DOHH2 (cell line): ENCODE data around the gene COMMD8.

ENCODE experiments used
- EZH2phosphoT487 ChIP-seq: fragments of 200-600 bp; sonication (generic); IDR thresholded peaks from 2 replicates; pipeline ENCODE4 v1.6.1; 2017; ENCODE audit warnings: borderline replicate concordance, mild to moderate bottlenecking, antibody characterized with exemption, low read length, moderate library complexity, mixed read lengths
- TF ChIP-seq, protein P1 (sequence below): fragments of 200-600 bp; sonication (generic); IDR thresholded peaks from one replicate; pipeline ENCODE4 v1.5.1; 2014; ENCODE audit warnings: antibody characterized with exemption, mild to moderate bottlenecking, low read depth, low read length; ENCODE audit not compliant: poor library complexity, severe bottlenecking

DNA sequence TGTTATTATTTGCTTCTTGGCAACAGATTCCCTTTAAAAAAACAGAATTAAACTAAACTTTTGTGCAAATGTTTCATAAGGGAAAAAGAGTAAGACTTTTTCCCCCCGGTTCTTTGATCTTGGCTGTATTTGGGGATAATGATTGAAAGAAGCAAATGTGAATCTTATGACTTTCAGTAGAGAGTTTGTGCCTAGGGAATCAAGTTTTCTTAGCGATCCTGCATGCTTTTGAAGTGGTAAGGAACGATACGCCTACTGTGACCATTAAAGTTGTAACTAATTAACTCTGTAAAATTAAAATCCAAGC, 30.6 kb upstream of the COMMD8 start:
- TF ChIP-seq, protein P1, sequence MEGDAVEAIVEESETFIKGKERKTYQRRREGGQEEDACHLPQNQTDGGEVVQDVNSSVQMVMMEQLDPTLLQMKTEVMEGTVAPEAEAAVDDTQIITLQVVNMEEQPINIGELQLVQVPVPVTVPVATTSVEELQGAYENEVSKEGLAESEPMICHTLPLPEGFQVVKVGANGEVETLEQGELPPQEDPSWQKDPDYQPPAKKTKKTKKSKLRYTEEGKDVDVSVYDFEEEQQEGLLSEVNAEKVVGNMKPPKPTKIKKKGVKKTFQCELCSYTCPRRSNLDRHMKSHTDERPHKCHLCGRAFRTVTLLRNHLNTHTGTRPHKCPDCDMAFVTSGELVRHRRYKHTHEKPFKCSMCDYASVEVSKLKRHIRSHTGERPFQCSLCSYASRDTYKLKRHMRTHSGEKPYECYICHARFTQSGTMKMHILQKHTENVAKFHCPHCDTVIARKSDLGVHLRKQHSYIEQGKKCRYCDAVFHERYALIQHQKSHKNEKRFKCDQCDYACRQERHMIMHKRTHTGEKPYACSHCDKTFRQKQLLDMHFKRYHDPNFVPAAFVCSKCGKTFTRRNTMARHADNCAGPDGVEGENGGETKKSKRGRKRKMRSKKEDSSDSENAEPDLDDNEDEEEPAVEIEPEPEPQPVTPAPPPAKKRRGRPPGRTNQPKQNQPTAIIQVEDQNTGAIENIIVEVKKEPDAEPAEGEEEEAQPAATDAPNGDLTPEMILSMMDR: no peak
- no peak for TF ChIP-seq EZH2phosphoT487
